Measurements from ENCODE around the gene DPT.

GRCh38 chr1:168775366-168775765, 46.4 kb upstream of the DPT start:
- TF ChIP-seq CTCF (IDR thresholded peaks at IDR 0.05) (no peak), POLR2A (IDR thresholded peaks at IDR 0.05) (no peak)

Measured in prostate gland (tissue), 2 donors.